Hindlimb muscle (tissue), 1 donor: ENCODE results near the gene ADD1. TPM values are rescaled to one million over a fixed set of nuclear protein-coding genes. Genes with fewer than 3 reads are reported as not detected.
"Not testable (repeated sequence)": the region's sequence is repeated elsewhere in the genome, so short reads cannot be mapped to it uniquely, and the experiment has no call there.

Source experiments
- DNase-seq: peaks from one replicate; pipeline ENCODE4 v3.0.0-alpha.2; 2013
- polyA plus RNA-seq: library from polyadenylated mRNA; unstranded; fragments of 120-200 nt; gene quantifications from one replicate; pipeline ENCODE4 v1.2.1, GENCODE V29; 2013; ENCODE audit not compliant: insufficient read length

ADD1 gene
- polyA plus RNA-seq, 1 donor, result 205 TPM

DNA sequence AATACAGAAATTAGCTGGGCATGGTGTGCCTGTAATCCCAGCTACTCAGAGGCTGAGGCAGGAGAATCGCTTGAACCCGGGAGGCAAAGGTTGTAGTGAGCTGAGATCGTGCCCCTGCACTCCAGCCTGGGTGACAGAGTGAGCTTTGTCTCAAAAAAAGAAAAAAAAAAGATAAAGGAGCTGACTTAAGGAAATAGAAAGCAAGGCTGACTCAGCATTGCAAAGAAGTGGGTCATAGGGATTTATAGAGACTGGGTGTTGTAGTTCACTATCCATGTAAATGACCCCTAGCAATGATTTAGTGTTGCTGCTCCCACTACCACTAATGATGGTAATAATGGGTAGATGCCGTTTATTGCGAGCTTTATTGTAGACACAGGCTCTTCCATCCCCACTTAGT is 47.6 kb downstream of the ADD1 start:
- DNase-seq, result no peak

DNA sequence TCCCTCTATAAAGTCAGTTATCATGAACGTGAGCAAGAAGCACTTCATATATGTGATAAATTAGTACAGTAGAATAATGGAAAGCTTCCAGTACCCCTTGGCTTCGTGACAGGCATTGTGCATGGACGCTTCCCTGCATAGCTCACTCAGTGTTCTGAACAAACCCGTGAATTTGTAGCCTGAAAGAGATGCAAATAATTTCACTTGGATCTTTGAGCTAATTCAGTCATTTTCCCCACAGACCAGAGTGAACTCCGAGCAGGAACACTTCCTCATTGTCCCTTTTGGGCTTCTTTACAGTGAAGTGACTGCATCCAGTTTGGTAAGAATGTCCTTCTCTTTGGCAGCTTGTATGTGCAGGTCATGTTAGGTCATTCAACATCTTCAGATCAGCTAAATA is 50.1 kb downstream of the ADD1 start:
- DNase-seq, result no peak

DNA sequence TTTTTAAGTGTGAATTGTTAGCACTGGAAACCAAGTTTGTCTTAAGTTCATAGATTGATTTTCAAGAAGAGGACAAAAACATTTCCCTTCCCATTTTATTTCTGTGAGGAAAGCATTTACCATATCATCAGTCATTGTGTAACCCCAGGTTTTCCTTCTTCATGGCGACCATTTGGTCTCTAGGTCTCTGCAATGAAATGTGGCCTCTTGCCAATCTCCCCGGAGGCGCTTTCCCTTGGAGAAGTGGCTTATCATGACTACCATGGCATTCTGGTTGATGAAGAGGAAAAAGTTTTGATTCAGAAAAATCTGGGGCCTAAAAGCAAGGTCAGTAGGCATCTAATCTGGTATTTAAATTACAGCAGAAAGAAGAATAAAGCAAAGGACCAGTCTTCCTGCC is 54.4 kb downstream of the ADD1 start:
- DNase-seq, result no peak

DNA sequence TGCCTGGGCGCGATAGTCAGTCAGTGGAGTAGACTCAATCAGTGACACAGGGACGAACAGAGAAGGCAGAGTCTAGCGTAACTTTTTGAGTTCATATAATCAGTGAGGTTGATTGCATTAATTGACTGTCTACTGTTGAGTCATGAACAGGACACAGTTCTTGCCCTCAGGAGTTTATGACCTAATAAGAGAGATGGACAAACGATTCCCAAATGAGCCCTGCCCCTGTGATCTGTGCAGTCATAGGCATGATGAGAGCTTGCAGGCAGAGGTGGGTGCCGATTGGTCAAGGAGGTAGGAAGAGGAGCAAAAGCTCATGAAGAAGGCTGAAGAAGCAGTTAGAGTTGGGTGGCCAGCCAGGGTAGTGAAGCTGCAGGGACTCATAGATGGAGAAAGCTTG is 57.1 kb downstream of the ADD1 start:
- DNase-seq, result no peak

DNA sequence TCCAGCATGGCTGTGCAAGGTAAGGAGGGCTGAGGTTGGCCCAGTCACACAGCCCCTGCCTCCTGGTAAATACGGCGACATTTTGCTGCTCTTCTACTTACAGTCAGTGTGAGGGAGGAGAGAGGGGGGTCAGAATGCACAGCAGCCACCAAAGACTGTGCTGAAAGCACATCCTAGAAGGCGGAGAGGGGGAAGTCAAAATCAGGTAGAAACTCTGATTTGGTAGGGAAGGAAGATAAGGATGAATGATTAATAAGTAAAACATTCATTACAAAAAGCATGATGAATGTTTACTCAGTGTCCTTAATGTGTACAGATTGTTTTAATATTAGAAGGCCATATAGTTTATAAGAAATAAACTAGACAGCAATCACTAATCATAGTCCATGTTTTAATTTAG is 57.5 kb downstream of the ADD1 start:
- DNase-seq, result no peak

DNA sequence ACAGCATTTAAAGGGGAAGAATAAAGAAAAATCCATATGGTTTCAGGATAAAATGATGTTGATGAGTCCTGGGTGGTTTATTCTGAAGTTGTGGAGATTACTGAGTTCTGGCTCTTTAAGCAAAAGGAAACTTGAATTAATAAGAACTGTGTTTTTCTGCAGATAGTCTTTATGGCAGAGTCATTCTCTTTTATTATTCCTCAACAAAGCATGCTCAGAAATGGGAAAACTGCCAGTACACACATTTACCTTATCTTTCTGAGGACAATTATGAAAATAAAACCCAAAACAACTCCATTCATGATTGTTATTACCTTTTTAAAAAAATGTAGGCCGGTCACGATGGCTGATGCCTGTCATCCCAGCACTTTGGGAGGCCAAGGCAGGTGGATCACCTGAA is 58.5 kb downstream of the ADD1 start:
- DNase-seq, result no peak

DNA sequence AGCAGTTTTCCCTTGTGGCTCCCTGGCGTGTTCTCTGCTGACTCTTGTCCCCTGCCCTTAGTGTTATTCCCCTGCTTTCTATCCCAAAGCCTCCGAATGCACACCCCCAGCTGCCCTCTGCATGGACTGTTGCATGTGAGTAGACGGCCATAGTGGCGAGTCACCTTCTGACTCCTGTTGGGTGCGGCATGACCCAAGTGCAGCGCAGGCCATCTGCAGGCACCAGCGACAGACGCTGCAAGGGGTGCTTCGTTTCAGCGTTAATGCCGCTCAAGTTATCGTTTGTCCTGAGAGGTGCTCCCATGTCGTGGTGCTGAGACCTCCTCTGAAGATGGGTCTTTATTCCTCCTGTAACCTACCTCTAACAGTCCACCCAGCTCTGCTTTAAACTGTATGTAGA is 61.9 kb downstream of the ADD1 start:
- DNase-seq, result no peak

DNA sequence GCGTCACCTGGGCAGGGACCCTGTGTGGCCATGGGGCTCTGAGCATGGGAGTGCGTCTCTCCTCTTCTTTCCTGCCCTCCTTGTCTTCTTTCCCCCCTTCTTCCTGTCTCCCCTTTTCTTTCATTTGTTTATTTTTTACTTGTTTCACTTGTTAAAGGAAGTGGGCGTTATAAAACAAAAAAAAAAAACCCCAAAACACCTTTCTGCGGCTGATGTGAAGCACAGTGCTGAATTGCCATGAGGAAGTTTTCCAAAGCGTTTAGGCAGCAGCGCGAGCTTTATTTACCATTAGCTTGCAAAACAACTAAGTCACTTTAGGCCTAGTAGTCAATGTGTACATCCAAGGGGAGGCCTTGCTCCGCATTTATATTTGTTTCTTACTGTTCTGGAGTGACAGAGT is 62.6 kb downstream of the ADD1 start:
- no peak for DNase-seq

DNA sequence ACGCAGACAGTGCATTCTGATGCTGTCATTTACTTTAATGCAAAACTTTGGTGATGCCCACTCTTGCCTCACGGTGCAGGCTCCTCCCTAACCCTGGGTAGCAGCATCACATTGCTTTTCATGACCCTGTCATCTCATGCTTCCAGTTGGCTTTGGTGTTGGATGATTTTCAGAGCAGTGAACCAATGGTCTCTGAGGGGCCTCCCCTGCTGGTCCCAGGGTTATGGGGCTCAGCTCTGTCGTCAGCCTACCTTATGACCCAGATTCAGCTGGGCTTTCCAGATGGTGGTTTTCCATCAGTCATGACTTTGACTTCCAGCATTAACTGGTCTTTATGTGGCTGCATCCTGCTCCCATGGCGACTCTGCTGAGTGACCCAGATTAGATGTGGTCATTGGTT is 63.6 kb downstream of the ADD1 start:
- no peak for DNase-seq

- no peak for DNase-seq
These were observed 64.2 kb downstream of the ADD1 start for GRCh38 chr4:2907706-2908293.

- no peak for DNase-seq
These were observed 65.0 kb downstream of the ADD1 start for GRCh38 chr4:2908686-2909085.

- no peak for DNase-seq
These were observed 65.9 kb downstream of the ADD1 start for GRCh38 chr4:2909583-2909982.

DNA sequence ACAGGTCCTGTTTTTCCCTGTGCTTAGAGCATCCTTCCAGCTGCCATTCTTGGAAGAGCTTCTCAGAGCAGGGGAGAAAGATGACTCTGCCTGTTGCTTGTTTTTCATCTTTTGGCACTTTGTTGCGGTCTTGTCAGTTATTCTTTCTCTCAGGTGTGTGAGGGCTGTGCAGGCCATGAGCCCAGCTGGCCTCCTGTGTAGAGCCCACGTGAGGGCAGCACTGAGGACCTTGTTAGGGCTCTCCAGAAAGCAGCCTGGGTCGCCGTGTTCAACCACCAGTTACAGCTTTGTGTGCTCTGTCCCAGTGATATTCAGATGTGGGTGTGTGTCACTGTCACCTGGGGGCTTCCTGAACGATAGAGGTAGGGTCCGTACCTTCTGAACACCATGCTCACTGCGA is 66.8 kb downstream of the ADD1 start:
- no peak for DNase-seq

DNA sequence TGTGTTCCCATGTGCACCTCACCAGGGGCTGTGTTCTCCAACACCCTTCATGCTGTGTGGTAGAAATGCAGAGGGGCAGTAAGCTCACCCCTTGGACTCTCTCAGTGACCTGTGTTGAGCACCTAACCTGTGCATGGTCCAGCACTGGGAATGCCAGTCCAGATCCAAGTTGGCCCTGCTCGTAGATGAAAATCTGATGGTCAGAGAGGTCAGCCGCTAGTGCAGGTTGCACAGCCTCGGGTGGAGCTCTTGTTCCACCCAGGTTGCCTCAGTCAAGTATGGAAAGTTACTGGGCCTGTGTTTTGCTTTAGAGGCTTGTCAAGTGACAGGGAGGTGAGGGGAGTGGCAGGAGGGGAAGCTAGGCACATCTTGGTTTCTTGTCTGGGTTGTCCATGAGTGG is 68.2 kb downstream of the ADD1 start:
- no peak for DNase-seq

DNA sequence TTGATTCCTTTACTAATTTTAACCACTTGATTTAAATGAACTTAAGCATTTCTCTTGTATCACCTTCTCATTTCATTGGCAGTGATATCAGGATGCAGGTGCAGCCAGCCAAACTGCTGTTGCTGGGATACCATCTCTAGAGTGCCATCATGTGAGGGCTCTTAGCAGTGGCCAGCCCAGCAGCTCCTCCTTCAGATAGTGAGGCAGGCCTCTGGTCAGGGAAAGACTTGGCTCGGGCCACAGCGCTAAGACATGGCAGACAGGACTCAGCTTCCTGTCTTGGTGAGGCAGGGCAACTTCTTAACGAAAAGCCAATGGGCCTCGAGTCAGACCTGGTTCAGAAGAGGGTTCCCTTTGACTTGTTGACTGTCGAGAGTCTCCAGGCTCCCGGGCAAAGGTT is 69.5 kb downstream of the ADD1 start:
- no peak for DNase-seq

- no peak for DNase-seq
These were observed 70.8 kb downstream of the ADD1 start for GRCh38 chr4:2914256-2915126.

DNA sequence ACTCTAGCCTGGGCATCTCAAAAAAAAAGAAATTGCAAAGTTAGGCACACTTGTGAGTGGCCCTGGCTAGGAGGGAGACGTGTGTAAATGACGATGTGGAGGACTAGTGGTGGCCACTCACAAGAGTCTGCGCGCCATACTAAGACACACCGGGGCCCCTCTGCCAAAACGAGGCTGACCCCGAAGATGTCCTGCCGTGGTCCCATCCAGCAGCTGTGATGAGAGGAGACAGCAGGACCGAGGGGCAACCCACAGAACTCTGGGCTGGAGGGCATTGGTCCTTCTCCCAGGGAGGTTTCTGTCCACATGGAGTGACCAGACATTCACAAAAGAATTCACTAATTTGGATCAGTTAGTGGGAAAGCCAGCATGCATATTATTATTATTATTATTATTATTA is 72.1 kb downstream of the ADD1 start:
- no peak for DNase-seq

- not testable (repeated sequence) for DNase-seq
These were observed 73.1 kb downstream of the ADD1 start for GRCh38 chr4:2916696-2917095.

DNA sequence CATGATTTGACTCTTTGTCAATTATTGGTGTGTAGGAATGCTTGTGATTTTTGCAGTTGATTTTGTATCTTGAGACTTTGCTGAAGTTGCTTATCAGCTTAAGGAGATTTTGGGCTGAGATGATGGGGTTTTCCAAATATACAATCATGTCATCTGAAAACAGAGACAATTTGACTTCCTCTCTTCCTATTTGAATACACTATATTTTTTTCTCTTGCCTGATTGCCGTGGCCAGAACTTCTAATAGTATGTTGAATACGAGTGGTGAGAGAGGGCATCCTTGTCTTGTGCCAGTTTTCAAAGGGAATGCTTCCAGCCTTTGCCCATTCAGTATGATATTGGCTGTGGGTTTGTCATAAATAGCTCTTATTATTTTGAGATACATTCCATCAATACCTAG is 74.7 kb downstream of the ADD1 start:
- DNase-seq, result not testable (repeated sequence)

GRCh38 chr4:2918714-2919113 is 75.1 kb downstream of the ADD1 start:
- not testable (repeated sequence) for DNase-seq

DNA sequence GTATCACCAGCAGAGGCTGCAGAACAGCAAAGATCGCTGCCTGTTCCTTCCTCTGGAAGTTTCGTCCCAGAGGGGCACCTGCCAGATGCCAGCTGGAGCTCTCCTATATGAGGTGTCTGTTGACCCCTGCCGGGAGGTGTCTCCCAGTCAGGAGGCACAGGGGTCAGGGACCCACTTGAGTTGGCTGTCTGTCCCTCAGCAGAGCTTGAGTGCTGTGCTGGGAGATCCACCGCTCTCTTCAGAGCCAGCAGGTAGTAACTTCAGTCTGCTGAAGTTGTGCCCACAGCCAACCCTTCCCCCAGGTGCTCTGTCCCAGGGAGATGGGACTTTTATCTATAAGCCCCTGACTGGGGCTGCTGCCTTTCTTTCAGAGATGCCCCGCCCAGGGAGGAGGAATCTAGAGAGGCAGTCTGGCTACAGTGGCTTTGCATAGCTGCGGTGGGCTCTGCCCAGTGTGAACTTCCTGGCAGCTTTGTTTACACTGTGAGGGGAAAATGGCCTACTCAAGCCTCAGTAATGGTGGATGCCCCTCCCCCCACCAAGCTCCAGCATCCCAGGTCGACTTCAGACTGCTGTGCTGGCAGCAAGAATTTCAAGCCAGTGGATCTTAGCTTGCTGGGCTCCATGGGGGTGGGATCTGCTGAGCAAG is 78.9 kb downstream of the ADD1 start:
- not testable (repeated sequence) for DNase-seq

DNA sequence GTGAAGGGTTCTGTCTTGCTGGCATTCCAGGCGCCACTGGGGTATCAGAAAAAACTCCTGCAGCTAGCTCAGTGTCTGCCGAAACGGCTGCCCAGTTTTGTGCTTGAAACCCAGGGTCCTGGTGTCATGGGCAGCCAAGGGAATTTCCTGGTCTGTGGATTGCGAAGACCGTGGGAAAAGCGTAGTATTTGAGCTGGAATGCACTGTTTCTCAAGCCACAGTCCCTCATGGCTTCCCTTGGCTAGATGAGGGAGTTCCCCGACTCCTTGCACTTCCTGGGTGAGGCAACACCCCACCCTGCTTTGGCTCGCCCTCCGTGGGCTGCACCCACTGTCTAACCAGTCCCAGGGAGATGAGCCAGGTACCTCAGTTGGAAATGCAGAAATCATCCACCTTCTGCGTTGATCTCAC is 79.5 kb downstream of the ADD1 start:
- no peak for DNase-seq

GRCh38 chr4:2923668-2924173 is 80.1 kb downstream of the ADD1 start:
- DNase-seq, result no peak

GRCh38 chr4:2924286-2924685 is 80.6 kb downstream of the ADD1 start:
- DNase-seq, result no peak
